ENCODE data around the gene EPDR1.

GRCh38 chr7:37984750-37985390 is 64.4 kb downstream of the EPDR1 start:
- TF ChIP-seq CTCF (IDR thresholded peaks at IDR 0.05): no peak
- TF ChIP-seq POLR2AphosphoS5 (IDR thresholded peaks at IDR 0.05): no peak
